Measurements from ENCODE around the gene GRK1.

Gene GRK1

DNA sequence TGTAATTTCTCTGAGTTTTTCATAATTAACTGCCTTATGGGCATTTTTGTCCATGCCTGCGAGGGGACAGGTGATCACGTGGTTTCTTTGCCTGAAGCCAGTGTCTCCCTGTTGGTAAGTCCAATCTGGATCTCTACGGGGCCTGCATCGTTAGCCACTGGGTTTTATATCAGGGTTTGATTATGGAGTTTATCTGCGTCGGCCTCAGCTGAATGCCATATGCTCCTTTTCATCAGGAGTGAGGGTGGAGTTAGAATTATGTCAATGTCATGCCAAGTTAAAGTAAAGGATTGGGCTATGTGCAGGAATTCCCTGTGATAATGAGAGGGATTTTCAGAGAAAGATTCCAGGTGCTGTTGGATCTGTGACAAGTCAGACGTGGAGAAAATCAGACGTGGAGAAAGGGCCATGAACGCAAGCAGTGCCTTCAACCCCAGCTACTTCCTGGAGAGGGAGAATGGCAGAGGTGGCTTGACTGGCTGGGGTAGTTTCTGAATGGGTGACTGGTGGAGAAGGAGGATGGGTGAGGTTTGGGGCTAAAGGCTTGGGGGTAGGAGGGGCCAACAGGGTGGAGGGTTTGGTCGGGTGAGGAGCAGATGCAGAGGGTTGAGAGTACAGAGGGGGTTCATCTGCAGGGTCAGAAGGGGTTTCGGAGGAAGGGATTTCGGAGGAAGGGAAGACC lies 116.3 kb downstream of the GRK1 start:
- DNase-seq, result no peak

DNA sequence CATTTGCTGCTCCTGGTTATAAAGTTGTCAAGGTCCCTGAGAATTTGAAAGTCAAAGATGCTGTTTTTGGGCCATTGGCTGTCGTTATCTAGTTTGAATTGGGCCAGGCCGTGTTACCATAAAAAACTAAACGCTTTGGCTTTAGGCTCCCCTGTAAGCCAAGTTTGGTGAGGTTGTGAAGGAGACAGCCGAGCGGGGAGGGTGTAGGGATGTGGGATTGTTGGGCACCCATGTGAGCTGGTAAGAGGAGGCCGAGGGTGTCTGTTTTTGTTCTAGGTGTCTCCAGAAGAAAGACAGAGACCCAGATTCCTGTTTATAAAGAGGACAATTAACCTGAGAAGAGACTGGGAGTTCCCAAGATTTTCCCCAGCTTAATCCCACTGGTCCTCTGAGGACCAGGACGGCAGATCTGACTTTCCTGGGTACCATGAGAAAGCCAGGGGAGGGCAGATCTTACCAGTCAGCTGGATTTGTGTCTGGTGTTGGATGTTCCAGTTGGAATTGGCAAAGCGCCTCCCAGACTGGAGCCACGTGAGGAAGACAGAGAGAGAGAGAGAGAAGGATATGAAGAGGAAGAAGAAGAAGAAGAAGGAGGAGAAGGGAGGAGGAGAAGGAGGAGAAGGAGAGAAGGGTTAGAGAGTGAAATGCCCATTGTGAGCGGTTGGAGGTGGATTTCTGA lies 117.1 kb downstream of the GRK1 start:
- DNase-seq, result no peak

DNA sequence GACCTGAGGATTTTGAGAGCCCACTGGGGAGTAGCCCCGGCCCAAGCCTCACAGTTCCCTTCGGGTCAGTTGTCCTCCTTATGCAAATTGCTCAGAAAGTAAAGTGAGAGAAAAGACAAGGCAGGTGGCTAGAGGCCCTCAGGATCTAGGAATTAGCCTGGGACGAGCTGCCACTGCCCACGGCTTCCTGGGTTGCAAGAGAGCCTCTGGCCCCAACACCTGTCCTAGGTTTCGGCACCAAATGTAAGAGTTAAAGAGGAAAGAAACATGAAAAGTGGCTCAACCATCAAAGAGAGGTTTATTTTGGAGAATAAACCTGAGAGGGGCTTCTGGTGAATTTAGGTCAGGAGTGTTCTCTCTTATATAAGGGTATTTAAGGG lies 117.6 kb downstream of the GRK1 start:
- DNase-seq, result no peak

DNA sequence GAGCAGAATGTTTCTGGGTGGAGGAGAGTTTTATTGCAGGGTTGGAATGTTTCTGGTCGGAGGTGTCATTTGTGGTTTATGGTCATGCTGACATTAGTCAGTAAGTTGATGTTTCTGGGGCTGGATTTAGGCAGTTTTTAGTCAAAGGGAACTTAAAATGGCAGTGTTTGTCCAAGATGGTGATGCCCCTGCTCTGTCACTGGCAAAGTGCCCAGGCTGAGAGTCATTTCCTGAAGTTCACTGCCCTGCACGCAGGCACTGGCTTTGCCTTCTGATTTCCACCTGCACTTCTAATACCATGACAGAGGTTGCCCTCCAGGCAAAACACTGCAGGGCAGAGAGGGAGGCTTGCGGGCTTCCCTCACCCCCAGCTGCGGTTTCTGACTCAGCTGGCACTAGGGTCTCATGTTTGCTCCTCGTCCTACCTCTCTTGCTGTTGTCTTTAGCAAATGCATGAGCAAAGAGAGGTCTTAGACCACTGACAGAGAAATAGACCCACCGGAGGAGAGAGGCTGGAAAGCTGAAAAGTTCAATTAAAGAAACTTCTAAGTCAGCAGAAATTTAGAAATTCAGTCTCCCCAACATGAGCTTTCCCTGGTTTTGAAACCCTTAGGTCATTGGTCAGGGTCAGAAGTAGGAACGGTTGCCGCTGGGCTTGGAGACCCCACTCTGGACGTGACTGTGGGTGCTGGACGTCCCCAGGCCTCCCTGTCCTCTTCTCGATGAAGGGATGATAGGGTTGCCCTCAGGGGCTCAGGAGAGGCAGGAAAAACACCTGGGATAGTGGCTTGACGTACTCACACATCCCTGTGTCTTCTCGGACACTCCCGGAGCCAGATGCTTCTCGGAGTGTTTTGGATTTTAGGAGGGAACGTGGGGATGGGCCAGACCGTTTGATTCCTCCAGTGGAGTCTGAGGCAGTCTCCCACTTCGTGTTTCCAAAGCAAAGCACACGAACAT lies 118.3 kb downstream of the GRK1 start:
- DNase-seq, result no peak

DNA sequence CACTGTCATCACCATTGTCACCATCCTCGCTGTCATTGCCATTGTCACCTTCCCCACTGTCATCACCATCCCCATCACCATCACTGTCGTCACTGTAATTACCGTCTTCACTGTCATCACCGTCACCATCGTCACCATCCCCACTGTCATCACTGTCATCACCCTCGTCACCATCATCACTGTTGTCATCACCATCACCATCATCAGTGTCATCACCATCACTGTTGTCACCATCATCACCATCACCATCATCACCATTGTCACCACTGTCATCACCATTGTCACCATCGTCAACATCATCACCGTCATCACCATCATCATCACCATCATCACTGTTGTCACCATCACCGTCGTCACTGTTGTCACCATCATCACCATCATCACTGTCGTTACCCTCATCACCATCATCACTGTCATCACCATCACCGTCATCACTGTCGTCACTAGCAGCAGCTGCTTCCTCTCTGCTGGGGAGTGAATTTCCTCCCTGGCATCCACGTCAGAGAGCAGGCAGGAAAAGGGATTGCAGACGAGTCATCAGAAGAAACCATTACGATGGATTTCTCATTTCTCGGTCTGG lies 119.3 kb downstream of the GRK1 start:
- no peak for DNase-seq

All from DMS153 (cell line).